K562 (cell line): ENCODE data around the gene GALE. TPM values are rescaled to one million over a fixed set of nuclear protein-coding genes. Genes with fewer than 3 reads are reported as not detected.
A peak's percentile ranks its signal among the peaks of the same experiment; 100 is the strongest.

Experiments
- ARID1B ChIP-seq: fragments of 450-650 bp; IDR thresholded peaks from 2 replicates; pipeline ENCODE4 v1.6.1; 2016; ENCODE audit warnings: antibody characterized with exemption, mild to moderate bottlenecking, inconsistent platforms
- CHD2 ChIP-seq: IDR thresholded peaks from 2 replicates; pipeline ENCODE4 v1.6.1; 2011; ENCODE audit warnings: low read depth, low read length
- KAT8 ChIP-seq: fragments of 450-650 bp; IDR thresholded peaks from 2 replicates; pipeline ENCODE4 v1.6.1; 2016; ENCODE audit warnings: low read depth, mild to moderate bottlenecking
- MYNN ChIP-seq, 2 experiments: sonication (generic); formaldehyde crosslinking in 1 of 2; IDR thresholded peaks; 2 replicates each; pipeline versions ENCODE4 v1.5.0 to v1.6.1; 2016 to 2020; ENCODE audit warnings: antibody characterized with exemption in 1 of 2, missing genetic modification reagents in 1 of 2
- NRF1 ChIP-seq, 2 experiments: fragments of 450-650 bp; IDR thresholded peaks in 1 of 2; conservative IDR thresholded peaks in 1 of 2; 2 replicates each; pipeline ENCODE4 v1.6.1; 2014; ENCODE audit warnings: mild to moderate bottlenecking in 2 of 2
- OTX1 ChIP-seq: fragments of 450-650 bp; formaldehyde crosslinking; IDR thresholded peaks from 2 replicates; pipeline ENCODE4 v1.4.0; 2022; ENCODE audit warnings: mild to moderate bottlenecking
- POLR2H ChIP-seq: IDR thresholded peaks from 2 replicates; pipeline ENCODE4 v1.6.1; 2016; ENCODE audit warnings: missing genetic modification characterization, low read depth, mild to moderate bottlenecking, control low read depth, missing compliant biosample characterization, moderate library complexity
- POU5F1 ChIP-seq: fragments of 150-350 bp; IDR thresholded peaks from 2 replicates; pipeline ENCODE4 v1.6.1; 2014; ENCODE audit warnings: borderline replicate concordance, low read length, low read depth, mild to moderate bottlenecking; ENCODE audit not compliant: partially characterized antibody
- RFX1 ChIP-seq: fragments of 450-650 bp; IDR thresholded peaks from 2 replicates; pipeline ENCODE4 v1.6.1; 2016; ENCODE audit warnings: mild to moderate bottlenecking, moderate library complexity
- SMARCA5 ChIP-seq: fragments of 450-650 bp; IDR thresholded peaks from 2 replicates; pipeline ENCODE4 v1.6.1; 2016
- SREBF1 ChIP-seq: fragments of 150-350 bp; IDR thresholded peaks from 2 replicates; pipeline ENCODE4 v1.6.1; 2014; ENCODE audit warnings: antibody characterized with exemption, low read depth, low read length, borderline replicate concordance
- STAT5B ChIP-seq: fragments of 250-450 bp; sonication (Bioruptor Pico); IDR thresholded peaks from 2 replicates; pipeline ENCODE4 v1.8.0; 2021; ENCODE audit warnings: mild to moderate bottlenecking, inconsistent platforms
- TRIM28 ChIP-seq: fragments of 450-650 bp; IDR thresholded peaks from 2 replicates; pipeline ENCODE4 v1.6.1; 2017
- XRCC5 ChIP-seq: fragments of 200-400 bp; formaldehyde crosslinking; IDR thresholded peaks from 2 replicates; pipeline ENCODE4 v1.6.1; 2017; ENCODE audit warnings: low read depth, mild to moderate bottlenecking, low read length
- ZKSCAN3 ChIP-seq: fragments of 250-450 bp; sonication (Bioruptor Pico); IDR thresholded peaks from 2 replicates; pipeline ENCODE4 v1.4.0; 2020
- ZNF143 ChIP-seq: sonication (generic); formaldehyde crosslinking; IDR thresholded peaks from 2 replicates; pipeline ENCODE4 v1.9.0; 2022; ENCODE audit warnings: mild to moderate bottlenecking, missing genetic modification reagents
- ZNF696 ChIP-seq: fragments of 250-450 bp; sonication (Bioruptor Pico); conservative IDR thresholded peaks from 2 replicates; pipeline ENCODE4 v1.4.0; 2020; ENCODE audit warnings: mild to moderate bottlenecking, moderate library complexity
- polyA plus RNA-seq, 8 experiments: library from polyadenylated mRNA; depleted of rRNA in 4 of 8; stranded (reverse) in 5 of 8; unstranded in 3 of 8; fragments of >200 nt; fragmentation: Nextera tagmentation in 2 of 8; fragmentation: Illumina TruSeq in 1 of 8; extraction: Ambion mirVana in 2 of 8; extraction: Trizol in 1 of 8; gene quantifications; 2 replicates each; pipeline versions ENCODE4 v1.2.1 to v1.2.3, GENCODE V29; 2011 to 2014; ENCODE audit warnings: inconsistent platforms in 1 of 8, missing spikeins in 1 of 8
- total RNA-seq, 7 experiments: library from RNA; depleted of rRNA in 6 of 7; stranded (reverse); fragments of >200 nt in 6 of 7; fragmentation: Illumina TruSeq in 2 of 7; extraction: Trizol in 2 of 7; gene quantifications; 2 replicates each; pipeline versions ENCODE4 v1.2.1 to v1.2.3, GENCODE V29; 2011 to 2021; ENCODE audit warnings: low replicate concordance in 1 of 7
- TF ChIP-seq, protein P1 (sequence below): sonication (generic); formaldehyde crosslinking; IDR thresholded peaks from 2 replicates; pipeline ENCODE4 v1.9.0; 2022; ENCODE audit warnings: mild to moderate bottlenecking, missing genetic modification reagents
- TF ChIP-seq, protein P2 (sequence below): fragments of 450-650 bp; IDR thresholded peaks from 2 replicates; pipeline ENCODE4 v1.6.1; 2016; ENCODE audit warnings: low read depth
- TF ChIP-seq, protein P3 (sequence below): fragments of 250-450 bp; sonication (Bioruptor Pico); IDR thresholded peaks from 2 replicates; pipeline ENCODE4 v1.4.0; 2020; ENCODE audit warnings: borderline replicate concordance

GALE gene
- total and polyA plus RNA-seq, 9 of the 15 experiments (the other 6 are each of a cell fraction or from before 2014, with no cell fraction given): 8.4 to 139 (median 88.3) TPM

DNA sequence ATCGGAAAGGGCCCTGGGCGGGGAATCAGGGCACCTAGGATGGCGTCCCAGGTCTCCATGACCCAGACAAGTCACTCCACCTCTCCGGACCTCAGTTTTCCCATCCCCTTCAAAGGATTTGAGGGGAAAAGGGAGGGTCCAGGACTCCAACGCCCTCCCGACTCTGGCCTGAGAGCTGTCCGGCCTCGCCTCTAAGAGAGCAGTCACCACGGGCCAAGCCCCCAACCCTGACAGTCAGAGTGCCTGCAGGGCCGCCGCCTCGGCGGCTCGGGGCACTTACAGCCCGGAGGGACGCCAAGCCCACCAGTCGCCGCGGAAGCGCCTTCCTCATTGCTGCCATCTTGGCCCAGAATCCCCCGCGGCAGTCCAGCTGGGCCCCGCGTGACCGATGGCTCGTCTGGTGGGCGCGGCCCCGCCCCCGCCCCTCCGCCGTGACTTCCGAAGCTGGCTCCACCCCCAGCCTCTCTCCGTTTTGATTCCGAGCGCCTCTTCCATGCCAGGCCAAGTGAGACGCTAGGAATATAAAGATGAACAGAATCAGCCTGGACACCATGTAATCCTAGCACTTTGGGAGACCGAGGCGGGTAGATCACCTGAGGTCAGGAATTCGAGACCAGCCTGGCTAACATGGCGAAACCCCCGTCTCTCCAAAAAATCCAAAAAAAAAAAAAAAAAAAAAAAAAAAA is 24.7 kb upstream of the GALE start, which contains the start of gene HMGCL (continued):
- TF ChIP-seq RFX1: no peak
- peak; percentile 51; the same call in 1 of the 2 replicates for TF ChIP-seq KAT8
- TF ChIP-seq NRF1 (conservative IDR thresholded peaks at IDR 0.05 in 1 of 2, IDR thresholded peaks at IDR 0.05 in 1 of 2): peak in 1 of 2 experiments; percentile 30; a peak in 2 of 4 replicates
- TF ChIP-seq TRIM28: 0 out of 2 replicates have a peak, but pooled peaks have one; percentile 27
- TF ChIP-seq, protein P1, sequence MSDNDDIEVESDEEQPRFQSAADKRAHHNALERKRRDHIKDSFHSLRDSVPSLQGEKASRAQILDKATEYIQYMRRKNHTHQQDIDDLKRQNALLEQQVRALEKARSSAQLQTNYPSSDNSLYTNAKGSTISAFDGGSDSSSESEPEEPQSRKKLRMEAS (CRISPR knock-in tag): 0 out of 2 replicates have a peak, but pooled peaks have one; percentile 40
- TF ChIP-seq XRCC5: no peak
- no peak for TF ChIP-seq ZNF696 (CRISPR knock-in tag)
- TF ChIP-seq ARID1B: 0 out of 2 replicates have a peak, but pooled peaks have one; percentile 24
- TF ChIP-seq CHD2: no peak
- no peak for TF ChIP-seq STAT5B (CRISPR knock-in tag)
- peak; percentile 89 for TF ChIP-seq ZNF143
- TF ChIP-seq, protein P2, sequence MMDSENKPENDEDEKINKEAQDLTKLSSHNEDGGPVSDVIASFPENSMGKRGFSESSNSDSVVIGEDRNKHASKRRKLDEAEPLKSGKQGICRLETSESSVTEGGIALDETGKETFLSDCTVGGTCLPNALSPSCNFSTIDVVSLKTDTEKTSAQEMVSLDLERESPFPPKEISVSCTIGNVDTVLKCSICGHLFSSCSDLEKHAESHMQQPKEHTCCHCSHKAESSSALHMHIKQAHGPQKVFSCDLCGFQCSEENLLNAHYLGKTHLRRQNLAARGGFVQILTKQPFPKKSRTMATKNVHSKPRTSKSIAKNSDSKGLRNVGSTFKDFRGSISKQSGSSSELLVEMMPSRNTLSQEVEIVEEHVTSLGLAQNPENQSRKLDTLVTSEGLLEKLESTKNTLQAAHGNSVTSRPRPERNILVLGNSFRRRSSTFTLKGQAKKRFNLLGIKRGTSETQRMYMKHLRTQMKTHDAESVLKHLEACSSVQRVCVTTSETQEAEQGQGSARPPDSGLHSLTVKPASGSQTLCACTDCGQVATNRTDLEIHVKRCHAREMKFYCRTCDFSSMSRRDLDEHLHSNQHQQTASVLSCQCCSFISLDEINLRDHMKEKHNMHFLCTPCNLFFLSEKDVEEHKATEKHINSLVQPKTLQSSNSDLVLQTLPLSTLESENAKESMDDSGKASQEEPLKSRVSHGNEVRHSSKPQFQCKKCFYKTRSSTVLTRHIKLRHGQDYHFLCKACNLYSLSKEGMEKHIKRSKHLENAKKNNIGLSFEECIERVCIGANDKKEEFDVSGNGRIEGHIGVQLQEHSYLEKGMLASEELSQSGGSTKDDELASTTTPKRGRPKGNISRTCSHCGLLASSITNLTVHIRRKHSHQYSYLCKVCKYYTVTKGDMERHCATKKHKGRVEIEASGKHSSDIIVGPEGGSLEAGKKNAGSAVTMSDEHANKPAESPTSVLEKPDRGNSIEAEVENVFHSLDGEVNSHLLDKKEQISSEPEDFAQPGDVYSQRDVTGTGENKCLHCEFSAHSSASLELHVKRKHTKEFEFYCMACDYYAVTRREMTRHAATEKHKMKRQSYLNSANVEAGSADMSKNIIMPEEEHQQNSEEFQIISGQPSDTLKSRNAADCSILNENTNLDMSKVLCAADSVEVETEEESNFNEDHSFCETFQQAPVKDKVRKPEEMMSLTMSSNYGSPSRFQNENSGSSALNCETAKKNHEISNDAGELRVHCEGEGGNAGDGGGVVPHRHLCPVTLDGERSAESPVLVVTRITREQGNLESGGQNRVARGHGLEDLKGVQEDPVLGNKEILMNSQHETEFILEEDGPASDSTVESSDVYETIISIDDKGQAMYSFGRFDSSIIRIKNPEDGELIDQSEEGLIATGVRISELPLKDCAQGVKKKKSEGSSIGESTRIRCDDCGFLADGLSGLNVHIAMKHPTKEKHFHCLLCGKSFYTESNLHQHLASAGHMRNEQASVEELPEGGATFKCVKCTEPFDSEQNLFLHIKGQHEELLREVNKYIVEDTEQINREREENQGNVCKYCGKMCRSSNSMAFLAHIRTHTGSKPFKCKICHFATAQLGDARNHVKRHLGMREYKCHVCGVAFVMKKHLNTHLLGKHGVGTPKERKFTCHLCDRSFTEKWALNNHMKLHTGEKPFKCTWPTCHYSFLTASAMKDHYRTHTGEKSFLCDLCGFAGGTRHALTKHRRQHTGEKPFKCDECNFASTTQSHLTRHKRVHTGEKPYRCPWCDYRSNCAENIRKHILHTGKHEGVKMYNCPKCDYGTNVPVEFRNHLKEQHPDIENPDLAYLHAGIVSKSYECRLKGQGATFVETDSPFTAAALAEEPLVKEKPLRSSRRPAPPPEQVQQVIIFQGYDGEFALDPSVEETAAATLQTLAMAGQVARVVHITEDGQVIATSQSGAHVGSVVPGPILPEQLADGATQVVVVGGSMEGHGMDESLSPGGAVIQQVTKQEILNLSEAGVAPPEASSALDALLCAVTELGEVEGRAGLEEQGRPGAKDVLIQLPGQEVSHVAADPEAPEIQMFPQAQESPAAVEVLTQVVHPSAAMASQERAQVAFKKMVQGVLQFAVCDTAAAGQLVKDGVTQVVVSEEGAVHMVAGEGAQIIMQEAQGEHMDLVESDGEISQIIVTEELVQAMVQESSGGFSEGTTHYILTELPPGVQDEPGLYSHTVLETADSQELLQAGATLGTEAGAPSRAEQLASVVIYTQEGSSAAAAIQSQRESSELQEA: no peak
- TF ChIP-seq MYNN (IDR thresholded peaks at IDR 0.05): peak; percentile 75; the same call in 1 of the 2 replicates
- TF ChIP-seq MYNN (CRISPR knock-in tag; IDR thresholded peaks at IDR 0.05): no peak
- peak; percentile 90 for TF ChIP-seq POLR2H
- TF ChIP-seq POU5F1: no peak
- no peak for TF ChIP-seq ZKSCAN3
- no peak for TF ChIP-seq SREBF1
- TF ChIP-seq SMARCA5: no peak
- TF ChIP-seq, protein P3, sequence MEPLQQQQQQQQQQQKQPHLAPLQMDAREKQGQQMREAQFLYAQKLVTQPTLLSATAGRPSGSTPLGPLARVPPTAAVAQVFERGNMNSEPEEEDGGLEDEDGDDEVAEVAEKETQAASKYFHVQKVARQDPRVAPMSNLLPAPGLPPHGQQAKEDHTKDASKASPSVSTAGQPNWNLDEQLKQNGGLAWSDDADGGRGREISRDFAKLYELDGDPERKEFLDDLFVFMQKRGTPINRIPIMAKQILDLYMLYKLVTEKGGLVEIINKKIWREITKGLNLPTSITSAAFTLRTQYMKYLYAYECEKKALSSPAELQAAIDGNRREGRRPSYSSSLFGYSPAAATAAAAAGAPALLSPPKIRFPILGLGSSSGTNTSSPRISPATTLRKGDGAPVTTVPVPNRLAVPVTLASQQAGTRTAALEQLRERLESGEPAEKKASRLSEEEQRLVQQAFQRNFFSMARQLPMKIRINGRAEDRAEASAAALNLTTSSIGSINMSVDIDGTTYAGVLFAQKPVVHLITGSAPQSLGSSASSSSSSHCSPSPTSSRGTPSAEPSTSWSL: 0 out of 2 replicates have a peak, but pooled peaks have one; percentile 18
- peak; percentile 46; the same call in 1 of the 2 replicates for TF ChIP-seq OTX1
